H9 (cell line): ENCODE measurements around the gene PRKCB. TPM values are rescaled to one million over a fixed set of nuclear protein-coding genes. Genes with fewer than 3 reads are reported as not detected.

ENCODE experiments used
- DNase-seq: peaks from one replicate; pipeline ENCODE4 v3.0.0-alpha.2; 2017
- H2AFZ ChIP-seq: one replicate; pipeline ENCODE4 v1.6.1; 2013; ENCODE audit warnings: mild to moderate bottlenecking, low read length, control low read depth, moderate library complexity
- H2AK5ac ChIP-seq: 2 replicates; pipeline ENCODE4 v1.6.1; 2013; ENCODE audit warnings: low read length, control low read depth, mixed read lengths; ENCODE audit not compliant: insufficient read length
- H2BK120ac ChIP-seq: one replicate; pipeline ENCODE4 v1.6.1; 2013; ENCODE audit warnings: low read depth, mild to moderate bottlenecking, low read length, control low read depth, inconsistent platforms; ENCODE audit not compliant: poor library complexity, severe bottlenecking
- H2BK12ac ChIP-seq: 2 replicates; pipeline ENCODE4 v1.6.1; 2013; ENCODE audit warnings: low read length, control low read depth, mixed read lengths, low read depth; ENCODE audit not compliant: insufficient read length
- H2BK15ac ChIP-seq: 2 replicates; pipeline ENCODE4 v1.6.1; 2013; ENCODE audit warnings: low read depth, low read length, control low read depth
- H2BK20ac ChIP-seq: one replicate; pipeline ENCODE4 v1.6.1; 2013; ENCODE audit warnings: low read depth, mild to moderate bottlenecking, low read length, control low read depth, inconsistent platforms; ENCODE audit not compliant: poor library complexity, severe bottlenecking
- H2BK5ac ChIP-seq: 2 replicates; pipeline ENCODE4 v1.6.1; 2013; ENCODE audit warnings: low read length, control low read depth, mixed read lengths; ENCODE audit not compliant: insufficient read length
- H3K14ac ChIP-seq: 2 replicates; pipeline ENCODE4 v1.6.1; 2013; ENCODE audit warnings: low read length, control low read depth; ENCODE audit not compliant: insufficient read depth
- H3K18ac ChIP-seq: 2 replicates; pipeline ENCODE4 v1.6.1; 2013; ENCODE audit warnings: low read depth, mild to moderate bottlenecking, mixed read lengths, low read length, control low read depth; ENCODE audit not compliant: insufficient read length
- H3K23ac ChIP-seq: 2 replicates; pipeline ENCODE4 v1.6.1; 2013; ENCODE audit warnings: low read length, control low read depth, mixed read lengths, low read depth; ENCODE audit not compliant: insufficient read length
- H3K23me2 ChIP-seq: 2 replicates; pipeline ENCODE4 v1.6.1; 2013; ENCODE audit warnings: low read depth, mild to moderate bottlenecking, mixed read lengths, low read length, control low read depth; ENCODE audit not compliant: insufficient read length, poor library complexity, severe bottlenecking
- H3K27ac ChIP-seq: 2 replicates; pipeline ENCODE4 v1.5.1; 2013; ENCODE audit warnings: low read length, control low read depth, mixed read lengths, low read depth; ENCODE audit not compliant: insufficient read length
- H3K27me3 ChIP-seq: 2 replicates; pipeline ENCODE4 v1.6.1; 2013; ENCODE audit warnings: low read length, control low read depth, inconsistent platforms; ENCODE audit not compliant: insufficient read depth
- H3K4ac ChIP-seq: 2 replicates; pipeline ENCODE4 v1.6.1; 2013; ENCODE audit warnings: low read depth, mild to moderate bottlenecking, control low read depth, inconsistent platforms, low read length, moderate library complexity
- H3K4me1 ChIP-seq: 2 replicates; pipeline ENCODE4 v1.6.1; 2013; ENCODE audit warnings: low read length, control low read depth, inconsistent platforms; ENCODE audit not compliant: insufficient read depth
- H3K4me2 ChIP-seq: 2 replicates; pipeline ENCODE4 v1.6.1; 2013; ENCODE audit warnings: low read length, control low read depth, mixed read lengths; ENCODE audit not compliant: insufficient read length, insufficient read depth
- H3K56ac ChIP-seq: 2 replicates; pipeline ENCODE4 v1.6.1; 2013; ENCODE audit warnings: low read depth, mild to moderate bottlenecking, mixed read lengths, low read length, control low read depth; ENCODE audit not compliant: insufficient read length
- H3K79me1 ChIP-seq: 2 replicates; pipeline ENCODE4 v1.6.1; 2013; ENCODE audit warnings: low read depth, mild to moderate bottlenecking, moderate library complexity, low read length, control low read depth, inconsistent platforms; ENCODE audit not compliant: insufficient read depth, poor library complexity, severe bottlenecking
- H3K79me2 ChIP-seq: 2 replicates; pipeline ENCODE4 v1.6.1; 2013; ENCODE audit warnings: low read length, control low read depth, inconsistent platforms; ENCODE audit not compliant: insufficient read depth
- H3K9ac ChIP-seq: 2 replicates; pipeline ENCODE4 v1.6.1; 2013; ENCODE audit warnings: low read length, control low read depth, mixed read lengths; ENCODE audit not compliant: insufficient read length; ENCODE audit errors: extremely low read depth
- H3K9me3 ChIP-seq: one replicate; pipeline ENCODE4 v1.6.1; 2013; ENCODE audit warnings: low read depth, low read length, inconsistent platforms; ENCODE audit not compliant: control insufficient read depth
- H3T11ph ChIP-seq: one replicate; pipeline ENCODE4 v1.6.1; 2013; ENCODE audit warnings: mild to moderate bottlenecking, low read length, control low read depth, inconsistent platforms
- H4K20me1 ChIP-seq: one replicate; pipeline ENCODE4 v1.6.1; 2013; ENCODE audit not compliant: control insufficient read depth, insufficient read length, insufficient read depth
- H4K5ac ChIP-seq: 2 replicates; pipeline ENCODE4 v1.6.1; 2013; ENCODE audit warnings: low read depth, mild to moderate bottlenecking, mixed read lengths, low read length, control low read depth; ENCODE audit not compliant: insufficient read length
- H4K8ac ChIP-seq: replicated peaks from 2 replicates; pipeline ENCODE4 v1.6.1; 2013; ENCODE audit warnings: low read length, control low read depth, mixed read lengths, low read depth; ENCODE audit not compliant: insufficient read length
- H4K91ac ChIP-seq: 2 replicates; pipeline ENCODE4 v1.6.1; 2013; ENCODE audit warnings: low read depth, mild to moderate bottlenecking, moderate library complexity, mixed read lengths, low read length, control low read depth; ENCODE audit not compliant: insufficient read length
- H3K27ac Mint-ChIP-seq, 3 experiments: 2 replicates in 2 of 3; 3 replicates in 1 of 3; pipeline ENCODE4 v1.8.0; 2020 to 2021; ENCODE audit warnings: mixed read lengths in 3 of 3, mild to moderate bottlenecking in 1 of 3, moderate library complexity in 1 of 3
- H3K27me3 Mint-ChIP-seq: 2 replicates; pipeline ENCODE4 v1.8.0; 2021; ENCODE audit warnings: low read depth, mild to moderate bottlenecking, moderate library complexity, mixed read lengths
- H3K36me3 Mint-ChIP-seq, 3 experiments: 2 replicates in 2 of 3; 3 replicates in 1 of 3; pipeline ENCODE4 v1.8.0; 2020 to 2021; ENCODE audit warnings: low read depth in 3 of 3, mixed read lengths in 3 of 3; ENCODE audit not compliant: insufficient read depth in 1 of 3
- H3K4me1 Mint-ChIP-seq, 2 experiments: 2 replicates each; pipeline ENCODE4 v1.8.0; 2020; ENCODE audit warnings: mixed read lengths in 2 of 2
- H3K4me3 Mint-ChIP-seq, 2 experiments: 2 replicates in 1 of 2; 3 replicates in 1 of 2; pipeline ENCODE4 v1.8.0; 2020 to 2021; ENCODE audit warnings: mild to moderate bottlenecking in 2 of 2, mixed read lengths in 2 of 2, moderate library complexity in 1 of 2
- H3K9me3 Mint-ChIP-seq, 2 experiments: 2 replicates in 1 of 2; 3 replicates in 1 of 2; pipeline ENCODE4 v1.8.0; 2020; ENCODE audit warnings: mild to moderate bottlenecking in 2 of 2, mixed read lengths in 2 of 2, moderate library complexity in 1 of 2
- CTCF ChIP-seq: fragments of 200-600 bp; sonication (generic); conservative IDR thresholded peaks from 3 replicates; pipeline ENCODE4 v1.8.0; 2021; ENCODE audit warnings: antibody characterized with exemption, mild to moderate bottlenecking
- WGBS: extraction: QIAGEN DNeasy Blood & Tissue Kit; methylation state at CpG from one replicate; pipeline ENCODE4 v1.1.7; 2013; ENCODE audit warnings: missing lambda C conversion rate, low lambda C conversion rate, mixed read lengths; ENCODE audit not compliant: insufficient read length; ENCODE audit errors: extremely low coverage; 5-methylcytosine and 5-hydroxymethylcytosine counted together
- total RNA-seq: library from RNA; stranded (reverse); gene quantifications from 2 replicates; pipeline ENCODE4 v1.2.1, GENCODE V29; 2021

The PRKCB gene
- total RNA-seq, 1 experiment from 2014 or later = 7.0 TPM

DNA sequence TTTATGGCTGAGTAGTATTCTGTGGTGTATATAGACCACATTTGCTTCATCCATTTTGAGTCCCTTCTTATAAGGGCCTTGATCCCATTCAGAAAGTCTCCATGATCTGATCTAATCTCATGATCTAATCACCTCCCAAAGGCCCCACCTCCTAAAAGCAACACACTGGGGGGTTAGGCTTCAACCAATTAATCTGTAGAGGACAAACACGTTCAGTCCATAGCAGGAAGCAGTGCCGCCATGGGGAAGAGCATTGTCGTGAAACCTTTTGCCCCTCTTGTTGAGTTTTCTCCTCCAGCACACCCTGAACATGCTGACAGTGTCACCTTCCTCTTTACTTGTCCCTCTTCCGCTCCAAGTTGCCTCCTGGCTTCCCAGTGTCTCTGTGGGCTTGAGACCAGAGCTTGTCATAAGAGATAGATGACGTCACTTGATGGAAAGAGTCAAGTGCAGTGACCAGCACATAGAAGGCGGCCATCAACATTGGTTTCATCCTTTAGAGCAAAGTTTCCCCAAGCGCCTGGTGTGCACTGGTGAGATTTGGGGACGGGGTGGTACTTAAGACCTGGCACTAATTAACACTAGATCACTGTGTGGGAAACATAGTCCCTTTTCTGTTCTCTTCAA, 74.1 kb downstream of the PRKCB start:
- TF ChIP-seq CTCF = no peak
- Mint-ChIP-seq H3K4me3 (no peak overlapping the region), H3K27me3 (peaks cover 1% of the 10 kb centered on the region; the same call in 1 of the 2 replicates), H3K27ac (peak overlapping the region in 1 of 3 experiments; percentile 23; a peak in 1 of 7 replicates), H3K4me1 (peaks cover 10 to 18% of the 10 kb centered on the region in 2 experiments), H3K9me3 (no peaks in the 10 kb centered on the region; a peak in 1 of 5 replicates), H3K36me3 (no peaks in the 10 kb centered on the region)
- Histone ChIP-seq H3K4me1 (no peaks in the 10 kb centered on the region; the same call in 1 of the 2 replicates), H3K4ac (no peak overlapping the region), H3K79me1 (no peaks in the 10 kb centered on the region), H3K9me3 (no peaks in the 10 kb centered on the region), H2AK5ac (no peak overlapping the region), H3K23ac (no peak overlapping the region), H3K27ac (no peak overlapping the region), H4K20me1 (no peaks in the 10 kb centered on the region), H2BK5ac (no peak overlapping the region), H4K8ac (no peak overlapping the region), H2AFZ (no peak overlapping the region), H2BK12ac (no peak overlapping the region), H3T11ph (no peak overlapping the region), H3K14ac (no peak overlapping the region), H3K18ac (no peak overlapping the region), H3K23me2 (no peaks in the 10 kb centered on the region), H3K79me2 (no peaks in the 10 kb centered on the region), H3K56ac (no peak overlapping the region), H3K4me2 (no peak overlapping the region), H4K5ac (no peak overlapping the region), H3K9ac (no peak overlapping the region), H2BK120ac (no peak overlapping the region), H3K27me3 (no peaks in the 10 kb centered on the region), H2BK15ac (no peak overlapping the region), H4K91ac (no peak overlapping the region), H2BK20ac (no peak overlapping the region)
- no CpG with 5 or more reads among the region's 8 CpGs for WGBS
- no peak for DNase-seq
